Activated T-cell treated with anti-CD3 and anti-CD28 coated beads, Interleukin-2, amount 50 U/mL, for 48 hours (primary cell): ENCODE data around the gene POTEH.
"Not testable (repeated sequence)": the region's sequence is repeated elsewhere in the genome, so short reads cannot be mapped to it uniquely, and the experiment has no call there.

Experiments used
- DNase-seq, 2 experiments: peaks; one replicate each; pipeline ENCODE4 v3.0.0-alpha.2; 2020

POTEH gene

GRCh38 chr22:15738157-15738908 is 48.5 kb downstream of the POTEH start:
- not testable (repeated sequence) for DNase-seq

GRCh38 chr22:15738909-15739391 is 49.1 kb downstream of the POTEH start:
- DNase-seq: not testable (repeated sequence)

GRCh38 chr22:15747636-15748323 is 58.0 kb downstream of the POTEH start:
- peak in 1 of 2 experiments; percentile 20 for DNase-seq

GRCh38 chr22:15749181-15749970 is 59.5 kb downstream of the POTEH start:
- DNase-seq: not testable (repeated sequence)

- DNase-seq: not testable (repeated sequence)
These were observed 69.7 kb downstream of the POTEH start for GRCh38 chr22:15759443-15760097.

- not testable (repeated sequence) for DNase-seq
These were observed 70.7 kb downstream of the POTEH start for GRCh38 chr22:15760388-15761150.

- DNase-seq: not testable (repeated sequence)
These were observed 71.4 kb downstream of the POTEH start for GRCh38 chr22:15761151-15761777.

- DNase-seq: not testable (repeated sequence)
These were observed 73.7 kb downstream of the POTEH start for GRCh38 chr22:15763559-15763958.
